HepG2 (cell line): ENCODE measurements around the gene C10orf90. TPM values are rescaled to one million over a fixed set of nuclear protein-coding genes. Genes with fewer than 3 reads are reported as not detected.

ENCODE experiments used
- ATAC-seq: fragments of 200-7000 bp; cut with Tn5 transposase; 3 replicates; pipeline ENCODE4 v1.9.1; 2020; ENCODE audit warnings: mild to moderate bottlenecking, moderate library complexity
- BruUV-seq: library from RNA; stranded (reverse); fragments of 400-500 nt; replicated peaks from 2 replicates; lab custom pipeline; 2021; lab: Mats Ljungman, UMichigan
- CTCF ChIA-PET: fragments of 300-600 bp; formaldehyde crosslinking; extraction: SDS; loops from one replicate; lab custom pipeline; 2021; ENCODE audit warnings: low total read pairs, inconsistent platforms, low intra/inter-chr PET ratio; lab: Yijun Ruan, JAX
- POLR2A ChIA-PET: fragments of 350-600 bp; sonication (Branson Sonifier 250); formaldehyde crosslinking; loops from one replicate; lab custom pipeline; 2020; ENCODE audit warnings: antibody characterized with exemption, inconsistent platforms; lab: Yijun Ruan, JAX
- DNase-seq: peaks from one replicate; pipeline ENCODE4 v3.0.0-alpha.2; 2015; ENCODE audit warnings: low spot score
- FAIRE-seq: peaks from 3 replicates; lab custom pipeline; 2011; peaks lifted over from hg19 to GRCh38; lab: Jason Lieb, UNC
- H2AFZ ChIP-seq: one replicate; pipeline ENCODE4 v1.6.1; 2011; ENCODE audit warnings: low read length, inconsistent platforms
- H3K27ac ChIP-seq: fragments of 300-600 bp; 3 replicates; pipeline ENCODE4 v1.8.0; 2011; ENCODE audit warnings: mixed run types, mild to moderate bottlenecking, mixed read lengths, low read length, inconsistent platforms; ENCODE audit not compliant: insufficient read depth; ENCODE audit errors: extremely low read length
- H3K27me3 ChIP-seq, 2 experiments: fragments of 200-600 bp in 1 of 2; 2 replicates in 1 of 2; 3 replicates in 1 of 2; pipeline versions ENCODE4 v1.6.0 to v1.8.0; 2011; ENCODE audit warnings: low read length in 2 of 2, mild to moderate bottlenecking in 2 of 2, moderate library complexity in 2 of 2, inconsistent platforms in 1 of 2; ENCODE audit not compliant: insufficient read depth in 2 of 2, control insufficient read depth in 1 of 2
- H3K36me3 ChIP-seq, 2 experiments: fragments of 200-600 bp in 1 of 2; replicated peaks in 1 of 2; 2 replicates in 1 of 2; 3 replicates in 1 of 2; pipeline versions ENCODE4 v1.5.1 to v1.8.0; 2011; ENCODE audit warnings: low read length in 2 of 2, inconsistent platforms in 1 of 2; ENCODE audit not compliant: insufficient read depth in 2 of 2, control insufficient read depth in 1 of 2
- H3K4me1 ChIP-seq: 2 replicates; pipeline ENCODE4 v1.5.1; 2012; ENCODE audit warnings: low read length, inconsistent platforms; ENCODE audit not compliant: insufficient read depth
- H3K4me2 ChIP-seq: 2 replicates; pipeline ENCODE4 v1.6.0; 2011; ENCODE audit warnings: low read depth, low read length, inconsistent platforms
- H3K4me3 ChIP-seq, 3 experiments: fragments of 200-600 bp in 1 of 3; sonication (generic), shearing (Covaris generic) in 1 of 3; replicated peaks in 1 of 3; 2 replicates each; pipeline ENCODE4 v1.5.1; 2011 to 2016; ENCODE audit warnings: low read length in 3 of 3, inconsistent platforms in 2 of 3, low read depth in 2 of 3, mild to moderate bottlenecking in 2 of 3, control low read depth in 1 of 3, mixed read lengths in 1 of 3; ENCODE audit not compliant: insufficient read depth in 1 of 3
- H3K79me2 ChIP-seq: one replicate; pipeline ENCODE4 v1.6.1; 2011; ENCODE audit warnings: low read length, inconsistent platforms; ENCODE audit not compliant: insufficient read depth
- H3K9ac ChIP-seq: 2 replicates; pipeline ENCODE4 v1.6.0; 2011; ENCODE audit warnings: mild to moderate bottlenecking, low read depth, low read length, inconsistent platforms; ENCODE audit not compliant: insufficient read depth
- H3K9me3 ChIP-seq: 2 replicates; pipeline ENCODE4 v1.5.1; 2012; ENCODE audit warnings: mild to moderate bottlenecking, low read length
- H4K20me1 ChIP-seq: 2 replicates; pipeline ENCODE4 v1.6.0; 2011; ENCODE audit warnings: inconsistent platforms, mild to moderate bottlenecking, low read length, moderate library complexity; ENCODE audit not compliant: insufficient read depth
- FOSL1 ChIP-seq: sonication (generic); formaldehyde crosslinking; IDR thresholded peaks from 2 replicates; pipeline ENCODE4 v1.9.0; 2021; ENCODE audit warnings: missing genetic modification reagents, borderline replicate concordance
- GZF1 ChIP-seq: sonication (generic); formaldehyde crosslinking; IDR thresholded peaks from 2 replicates; pipeline ENCODE4 v1.5.1; 2020; ENCODE audit warnings: mild to moderate bottlenecking, missing genetic modification reagents
- IRF2 ChIP-seq: IDR thresholded peaks from 2 replicates; pipeline ENCODE4 v1.6.1; 2018; ENCODE audit warnings: missing genetic modification reagents, missing compliant biosample characterization
- KLF16 ChIP-seq, 2 experiments: sonication (generic) in 1 of 2; formaldehyde crosslinking in 1 of 2; IDR thresholded peaks; 2 replicates each; pipeline versions ENCODE4 v1.6.1 to v1.8.0; 2016 to 2023; ENCODE audit warnings: missing genetic modification reagents in 2 of 2, missing compliant biosample characterization in 1 of 2
- NKX3-1 ChIP-seq: sonication (generic); formaldehyde crosslinking; IDR thresholded peaks from 2 replicates; pipeline ENCODE4 v1.5.0; 2020; ENCODE audit warnings: missing genetic modification reagents
- POGZ ChIP-seq: sonication (generic); formaldehyde crosslinking; IDR thresholded peaks from 2 replicates; pipeline ENCODE4 v1.4.0; 2020; ENCODE audit warnings: mild to moderate bottlenecking, missing genetic modification reagents
- REXO4 ChIP-seq: sonication (generic); formaldehyde crosslinking; IDR thresholded peaks from 2 replicates; pipeline ENCODE4 v1.8.0; 2022; ENCODE audit warnings: missing genetic modification reagents, mild to moderate bottlenecking, borderline replicate concordance
- U2AF2 ChIP-seq: fragments of 200-400 bp; formaldehyde crosslinking; IDR thresholded peaks from 2 replicates; pipeline ENCODE4 v1.6.1; 2017; ENCODE audit warnings: low read depth, mild to moderate bottlenecking, low read length
- ZNF160 ChIP-seq: sonication (generic); formaldehyde crosslinking; IDR thresholded peaks from 2 replicates; pipeline ENCODE4 v1.8.0; 2022; ENCODE audit warnings: mild to moderate bottlenecking, inconsistent platforms, missing genetic modification reagents
- ZSCAN30 ChIP-seq: sonication (generic); formaldehyde crosslinking; IDR thresholded peaks from 2 replicates; pipeline ENCODE4 v1.5.0; 2020; ENCODE audit warnings: mild to moderate bottlenecking, missing genetic modification reagents
- WGBS: methylation state at CpG from one replicate; pipeline ENCODE4 v1.1.6; 2017; ENCODE audit warnings: low lambda C conversion rate; 5-methylcytosine and 5-hydroxymethylcytosine counted together
- in situ Hi-C: cut with HindIII; loops from 2 replicates; pipeline ENCODE4 v1.10.0; 2017; ENCODE audit warnings: low pct_unique_long_range_greater_than_20kb; ENCODE audit not compliant: extremely low pct_ligation_motif_present
- intact Hi-C: fragments of 100-400 bp; cut with micrococcal nuclease; formaldehyde crosslinking; loops from one replicate; pipeline ENCODE4 v1.10.0; 2022; ENCODE audit not compliant: unreplicated experiment
- polyA plus RNA-seq, 8 experiments: library from polyadenylated mRNA; depleted of rRNA in 3 of 8; stranded (reverse) in 7 of 8; unstranded in 1 of 8; fragments of >200 nt; fragmentation: Illumina TruSeq in 4 of 8; extraction: Trizol in 4 of 8; gene quantifications; 2 replicates each; pipeline versions ENCODE4 v1.2.1 to v1.2.3, GENCODE V29; 2011 to 2016; ENCODE audit warnings: low read depth in 4 of 8, missing spikeins in 1 of 8, mixed read lengths in 1 of 8; ENCODE audit not compliant: insufficient read depth in 1 of 8
- total RNA-seq, 5 experiments: library from RNA; depleted of rRNA; stranded (reverse); fragments of >200 nt; fragmentation: Illumina TruSeq; extraction: Trizol; gene quantifications; 2 replicates each; pipeline ENCODE4 v1.2.3, GENCODE V29; 2016; ENCODE audit warnings: low read depth in 1 of 5
- TF ChIP-seq, protein P1 (sequence below): sonication (generic); formaldehyde crosslinking; IDR thresholded peaks from 2 replicates; pipeline ENCODE4 v1.5.0; 2020; ENCODE audit warnings: mild to moderate bottlenecking, missing genetic modification reagents, borderline replicate concordance
- TF ChIP-seq, protein P2 (sequence below): sonication (generic); formaldehyde crosslinking; IDR thresholded peaks from 2 replicates; pipeline ENCODE4 v1.5.1; 2020; ENCODE audit warnings: mild to moderate bottlenecking, missing genetic modification reagents, borderline replicate concordance
- TF ChIP-seq, protein P3 (sequence below): sonication (generic); formaldehyde crosslinking; IDR thresholded peaks from 2 replicates; pipeline ENCODE4 v1.8.0; 2022; ENCODE audit warnings: missing genetic modification reagents, mild to moderate bottlenecking, borderline replicate concordance

Gene C10orf90
- total and polyA plus RNA-seq, 2 of the 13 experiments (the other 11 are each of a cell fraction or from before 2014, with no cell fraction given) = not detected

DNA sequence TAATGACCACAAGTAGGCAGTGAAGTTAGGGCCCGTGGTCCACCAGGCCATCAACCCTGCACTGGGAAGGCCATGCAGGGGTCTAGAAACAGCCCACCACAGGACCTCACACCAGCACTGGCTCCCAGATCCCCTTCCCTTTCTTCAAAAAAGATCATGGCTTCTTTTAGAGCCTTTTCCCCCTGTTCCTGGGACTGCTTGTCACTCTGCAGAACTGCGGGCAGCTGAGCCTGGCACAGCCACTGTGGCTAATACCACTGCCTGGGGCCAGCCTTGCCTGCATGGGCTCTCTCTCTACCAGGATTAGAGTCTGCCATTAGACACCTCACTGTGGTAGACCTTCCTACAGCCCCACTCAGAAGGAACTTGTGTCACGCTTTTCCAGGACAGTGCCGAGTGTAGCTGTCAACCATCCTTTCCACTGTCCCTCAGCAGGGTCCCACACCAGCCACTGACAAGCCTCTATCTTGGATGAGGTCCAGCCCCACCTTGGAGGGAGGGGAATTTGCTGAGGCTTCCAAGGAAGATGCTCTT is 19.0 kb upstream of the C10orf90 start:
- H3K4me2 ChIP-seq = no peak overlapping the region
- H3K36me3 ChIP-seq = no peaks in the 10 kb centered on the region
- no peaks in the 10 kb centered on the region for H3K9me3 ChIP-seq
- no TSS peak for BruUV-seq
- H2AFZ ChIP-seq = no peak overlapping the region
- in situ Hi-C loops (no loop called here), intact Hi-C loops (no loop called here)
- no peak for DNase-seq
- peaks cover 0 to 10% of the 10 kb centered on the region in 2 experiments; a peak in 2 of 5 replicates for H3K27me3 ChIP-seq
- WGBS = 0% methylated on average over 4 of the region's 4 CpGs
- no peak for ATAC-seq
- TF ChIP-seq IRF2 (CRISPR knock-in tag) = no peak
- no peak for TF ChIP-seq NKX3-1 (CRISPR knock-in tag)
- TF ChIP-seq, protein P1, sequence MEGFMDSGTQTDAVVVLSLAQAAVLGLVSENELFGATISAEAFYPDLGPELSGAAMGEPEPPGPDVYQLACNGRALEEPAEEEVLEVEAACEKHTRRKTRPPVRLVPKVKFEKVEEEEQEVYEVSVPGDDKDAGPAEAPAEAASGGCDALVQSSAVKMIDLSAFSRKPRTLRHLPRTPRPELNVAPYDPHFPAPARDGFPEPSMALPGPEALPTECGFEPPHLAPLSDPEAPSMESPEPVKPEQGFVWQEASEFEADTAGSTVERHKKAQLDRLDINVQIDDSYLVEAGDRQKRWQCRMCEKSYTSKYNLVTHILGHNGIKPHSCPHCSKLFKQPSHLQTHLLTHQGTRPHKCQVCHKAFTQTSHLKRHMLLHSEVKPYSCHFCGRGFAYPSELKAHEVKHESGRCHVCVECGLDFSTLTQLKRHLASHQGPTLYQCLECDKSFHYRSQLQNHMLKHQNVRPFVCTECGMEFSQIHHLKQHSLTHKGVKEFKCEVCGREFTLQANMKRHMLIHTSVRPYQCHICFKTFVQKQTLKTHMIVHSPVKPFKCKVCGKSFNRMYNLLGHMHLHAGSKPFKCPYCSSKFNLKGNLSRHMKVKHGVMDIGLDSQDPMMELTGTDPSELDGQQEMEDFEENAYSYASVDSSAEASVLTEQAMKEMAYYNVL (CRISPR knock-in tag) = no peak
- TF ChIP-seq REXO4 = no peak
- TF ChIP-seq ZNF160 (CRISPR knock-in tag) = no peak
- no peak for TF ChIP-seq U2AF2
- TF ChIP-seq KLF16 (CRISPR knock-in tag; IDR thresholded peaks at IDR 0.05) = no peak
- TF ChIP-seq, protein P2, sequence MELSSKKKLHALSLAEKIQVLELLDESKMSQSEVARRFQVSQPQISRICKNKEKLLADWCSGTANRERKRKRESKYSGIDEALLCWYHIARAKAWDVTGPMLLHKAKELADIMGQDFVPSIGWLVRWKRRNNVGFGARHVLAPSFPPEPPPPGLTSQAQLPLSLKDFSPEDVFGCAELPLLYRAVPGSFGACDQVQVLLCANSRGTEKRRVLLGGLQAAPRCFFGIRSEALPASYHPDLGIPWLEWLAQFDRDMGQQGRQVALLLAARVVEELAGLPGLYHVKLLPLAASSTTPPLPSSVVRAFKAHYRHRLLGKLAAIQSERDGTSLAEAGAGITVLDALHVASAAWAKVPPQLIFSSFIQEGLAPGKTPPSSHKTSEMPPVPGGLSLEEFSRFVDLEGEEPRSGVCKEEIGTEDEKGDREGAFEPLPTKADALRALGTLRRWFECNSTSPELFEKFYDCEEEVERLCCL = no peak
- TF ChIP-seq, protein P3, sequence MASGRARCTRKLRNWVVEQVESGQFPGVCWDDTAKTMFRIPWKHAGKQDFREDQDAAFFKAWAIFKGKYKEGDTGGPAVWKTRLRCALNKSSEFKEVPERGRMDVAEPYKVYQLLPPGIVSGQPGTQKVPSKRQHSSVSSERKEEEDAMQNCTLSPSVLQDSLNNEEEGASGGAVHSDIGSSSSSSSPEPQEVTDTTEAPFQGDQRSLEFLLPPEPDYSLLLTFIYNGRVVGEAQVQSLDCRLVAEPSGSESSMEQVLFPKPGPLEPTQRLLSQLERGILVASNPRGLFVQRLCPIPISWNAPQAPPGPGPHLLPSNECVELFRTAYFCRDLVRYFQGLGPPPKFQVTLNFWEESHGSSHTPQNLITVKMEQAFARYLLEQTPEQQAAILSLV (CRISPR knock-in tag) = no peak
- TF ChIP-seq FOSL1 (CRISPR knock-in tag) = no peak
- TF ChIP-seq POGZ (CRISPR knock-in tag) = no peak
- no peak for TF ChIP-seq ZSCAN30 (CRISPR knock-in tag)
- no peak for TF ChIP-seq GZF1 (CRISPR knock-in tag)
- no peaks in the 10 kb centered on the region for H4K20me1 ChIP-seq
- no peaks in the 10 kb centered on the region for H3K79me2 ChIP-seq
- H3K4me3 ChIP-seq = no peak overlapping the region
- CTCF ChIA-PET = no interaction called here
- H3K4me1 ChIP-seq = no peaks in the 10 kb centered on the region
- POLR2A ChIA-PET = no interaction called here
- no peak overlapping the region for H3K9ac ChIP-seq
- no peak for FAIRE-seq
- H3K27ac ChIP-seq = no peak overlapping the region
